HUES6 (cell line): Measurements from ENCODE around the gene NGF.

Experiments used
- H3K27ac ChIP-seq: 2 replicates; pipeline ENCODE4 v1.7.0; 2013; ENCODE audit warnings: low read depth, mild to moderate bottlenecking, low read length, inconsistent platforms
- H3K27me3 ChIP-seq: 2 replicates; pipeline ENCODE4 v1.6.1; 2013; ENCODE audit warnings: low read length; ENCODE audit not compliant: control insufficient read depth, insufficient read depth
- H3K36me3 ChIP-seq: 2 replicates; pipeline ENCODE4 v1.6.1; 2013; ENCODE audit warnings: low read length; ENCODE audit not compliant: control insufficient read depth, insufficient read depth
- H3K4me1 ChIP-seq: 2 replicates; pipeline ENCODE4 v1.6.1; 2013; ENCODE audit warnings: low read length; ENCODE audit not compliant: control insufficient read depth, insufficient read depth
- H3K4me3 ChIP-seq: 2 replicates; pipeline ENCODE4 v1.5.1; 2013; ENCODE audit warnings: low read depth, low read length
- H3K9ac ChIP-seq: one replicate; pipeline ENCODE4 v1.6.1; 2013; ENCODE audit warnings: mild to moderate bottlenecking, low read length
- H3K9me3 ChIP-seq: 2 replicates; pipeline ENCODE4 v1.6.1; 2013; ENCODE audit warnings: low read depth, low read length; ENCODE audit not compliant: control insufficient read depth, insufficient read depth

Gene NGF

GRCh38 chr1:115332813-115333608 lies 5.0 kb downstream of the NGF start:
- Histone ChIP-seq H3K27ac (no peak overlapping the region), H3K4me1 (peaks cover 2% of the 10 kb centered on the region; the same call in 1 of the 2 replicates), H3K27me3 (peaks cover 40% of the 10 kb centered on the region), H3K4me3 (no peak overlapping the region), H3K9me3 (no peaks in the 10 kb centered on the region), H3K9ac (no peak overlapping the region), H3K36me3 (no peaks in the 10 kb centered on the region)

DNA sequence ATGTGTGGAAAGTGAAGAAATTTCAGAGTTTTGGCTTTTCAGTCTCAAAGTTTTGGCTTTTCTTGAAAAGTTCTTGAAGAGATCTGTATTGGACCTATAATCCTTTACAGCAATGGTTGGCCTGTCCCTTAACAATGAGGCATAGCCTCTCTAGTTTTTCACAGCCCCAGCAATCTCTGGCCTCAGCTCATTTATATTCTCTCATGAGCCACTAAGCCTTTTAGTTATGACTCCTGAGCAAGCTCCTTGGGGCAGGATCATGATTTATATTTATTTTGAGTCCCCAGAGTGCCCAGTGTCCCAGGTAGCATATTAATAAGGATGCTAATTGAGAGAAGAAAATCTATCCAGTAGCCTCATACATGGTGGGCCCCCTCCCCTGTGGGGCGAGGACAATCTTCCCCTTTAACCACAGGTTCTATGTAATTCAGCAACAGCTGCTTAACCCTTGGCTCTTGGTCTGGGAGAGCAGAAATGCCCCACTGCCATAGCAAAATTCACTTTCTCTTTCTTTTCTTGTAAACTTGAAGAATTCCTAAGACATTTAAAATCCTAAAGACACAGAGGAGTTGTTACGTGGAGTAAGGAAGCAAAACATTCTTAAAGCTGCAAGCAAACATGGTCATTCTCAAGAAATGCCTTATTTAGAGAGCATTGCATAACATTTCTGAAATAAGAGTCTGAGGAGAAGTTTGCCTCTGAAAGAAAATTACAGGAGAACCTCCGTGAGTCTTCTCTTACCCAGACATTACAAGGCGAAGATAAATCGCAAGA lies 6.3 kb downstream of the NGF start:
- no peaks in the 10 kb centered on the region for H3K9me3 ChIP-seq
- no peak overlapping the region for H3K9ac ChIP-seq
- H3K4me1 ChIP-seq = peaks cover 5% of the 10 kb centered on the region; the same call in 1 of the 2 replicates
- peaks cover 28% of the 10 kb centered on the region for H3K27me3 ChIP-seq
- H3K36me3 ChIP-seq = no peaks in the 10 kb centered on the region
- no peak overlapping the region for H3K4me3 ChIP-seq
- no peak overlapping the region for H3K27ac ChIP-seq

- H3K4me1 ChIP-seq = peaks cover 5% of the 10 kb centered on the region; the same call in 1 of the 2 replicates
- peaks cover 16% of the 10 kb centered on the region for H3K27me3 ChIP-seq
- H3K36me3 ChIP-seq = no peaks in the 10 kb centered on the region
- H3K9me3 ChIP-seq = no peaks in the 10 kb centered on the region
- H3K4me3 ChIP-seq = no peak overlapping the region
- H3K9ac ChIP-seq = no peak overlapping the region
- no peak overlapping the region for H3K27ac ChIP-seq
Observed at GRCh38 chr1:115330480-115331013, 7.5 kb downstream of the NGF start.

GRCh38 chr1:115329965-115330364 lies 8.1 kb downstream of the NGF start:
- H3K4me3 ChIP-seq = no peak overlapping the region
- H3K9me3 ChIP-seq = no peaks in the 10 kb centered on the region
- H3K27me3 ChIP-seq = peaks cover 10% of the 10 kb centered on the region; the same call in 1 of the 2 replicates
- H3K36me3 ChIP-seq = no peaks in the 10 kb centered on the region
- peaks cover 5% of the 10 kb centered on the region; the same call in 1 of the 2 replicates for H3K4me1 ChIP-seq
- H3K27ac ChIP-seq = no peak overlapping the region
- no peak overlapping the region for H3K9ac ChIP-seq

- H3K4me3 ChIP-seq = no peak overlapping the region
- H3K27ac ChIP-seq = no peak overlapping the region
- no peaks in the 10 kb centered on the region for H3K36me3 ChIP-seq
- H3K4me1 ChIP-seq = peaks cover 5% of the 10 kb centered on the region; the same call in 1 of the 2 replicates
- H3K27me3 ChIP-seq = no peaks in the 10 kb centered on the region
- no peaks in the 10 kb centered on the region for H3K9me3 ChIP-seq
- H3K9ac ChIP-seq = no peak overlapping the region
Observed at GRCh38 chr1:115327270-115327669, 10.8 kb downstream of the NGF start.

DNA sequence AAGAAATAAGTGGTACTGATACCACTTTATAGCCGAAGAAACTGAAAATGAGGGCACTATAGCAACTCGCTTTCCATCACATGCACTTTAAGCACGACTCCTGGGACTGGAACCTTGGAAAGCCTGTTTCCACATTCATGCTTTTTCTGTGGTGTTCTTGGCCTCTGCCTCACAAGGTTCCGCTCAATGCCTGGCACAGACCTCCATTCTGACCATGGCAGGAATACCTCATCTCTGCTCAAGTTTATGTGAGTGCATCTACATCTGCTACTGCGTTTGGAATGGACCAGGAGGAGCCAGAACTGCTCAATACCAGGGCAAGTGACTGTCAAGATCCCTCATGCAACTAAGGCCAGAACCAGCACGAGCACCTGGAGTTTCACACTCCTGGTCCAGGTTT lies 11.6 kb downstream of the NGF start:
- H3K4me3 ChIP-seq = no peak overlapping the region
- H3K27ac ChIP-seq = no peak overlapping the region
- no peak overlapping the region for H3K9ac ChIP-seq
- peaks cover 5% of the 10 kb centered on the region; the same call in 1 of the 2 replicates for H3K4me1 ChIP-seq
- no peaks in the 10 kb centered on the region for H3K27me3 ChIP-seq
- no peaks in the 10 kb centered on the region for H3K9me3 ChIP-seq
- no peaks in the 10 kb centered on the region for H3K36me3 ChIP-seq

DNA sequence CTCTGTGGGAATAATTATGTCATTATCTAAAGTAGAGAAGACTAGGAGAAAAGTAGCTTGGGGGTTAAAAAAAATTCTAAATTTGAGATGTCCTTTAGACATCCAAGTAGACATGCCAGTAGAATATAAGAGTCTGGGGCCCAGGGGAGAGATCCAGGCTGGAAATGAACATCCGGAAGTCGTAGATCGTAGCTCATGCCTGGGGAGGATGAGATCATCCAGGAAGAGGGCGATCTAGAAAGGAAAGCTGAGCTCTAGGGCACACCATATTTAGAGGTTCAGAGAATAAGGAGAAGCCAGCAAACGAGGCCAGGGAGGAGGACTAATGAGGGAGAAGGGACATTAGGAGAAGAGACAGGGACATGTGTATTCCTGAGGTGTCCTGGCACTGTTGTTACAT lies 12.2 kb downstream of the NGF start:
- Histone ChIP-seq H3K4me1 (peaks cover 5% of the 10 kb centered on the region; the same call in 1 of the 2 replicates), H3K36me3 (no peaks in the 10 kb centered on the region), H3K4me3 (no peak overlapping the region), H3K27ac (no peak overlapping the region), H3K9ac (no peak overlapping the region), H3K9me3 (no peaks in the 10 kb centered on the region), H3K27me3 (no peaks in the 10 kb centered on the region)

DNA sequence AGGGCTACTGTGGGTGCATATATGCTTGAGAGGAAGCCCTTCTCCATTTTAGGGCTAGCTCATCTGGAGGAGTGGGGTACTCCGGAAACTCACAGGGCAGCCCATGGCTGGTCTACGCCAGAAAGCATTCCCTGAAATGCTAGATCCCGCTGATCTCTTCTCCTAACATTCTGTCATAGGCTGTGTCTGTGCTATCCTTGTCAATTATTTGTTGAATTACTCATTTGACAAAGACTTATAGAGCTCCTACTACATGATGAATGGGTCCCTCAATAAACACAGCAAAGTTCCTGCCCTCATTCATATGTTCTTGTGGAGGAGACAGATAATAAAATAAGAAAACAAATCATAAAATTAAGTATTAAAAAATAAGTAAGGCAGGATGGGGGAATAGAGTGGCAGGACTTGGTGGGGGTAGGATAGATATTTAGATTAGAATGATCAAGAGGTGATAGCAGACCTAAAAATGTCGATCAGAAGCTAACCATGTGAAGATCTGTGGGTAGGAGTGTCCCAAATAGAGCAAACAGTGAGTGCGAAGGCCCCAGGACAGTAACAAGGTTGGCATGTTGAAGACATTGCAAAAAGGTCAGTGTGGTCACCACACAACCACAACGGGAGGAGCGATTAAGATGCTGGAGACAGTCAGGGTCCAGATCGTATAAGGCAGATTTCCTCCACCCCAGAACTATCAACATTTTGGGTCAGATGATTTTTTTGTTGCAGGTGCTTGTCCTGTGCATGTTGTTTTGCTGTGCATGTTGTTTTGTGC lies 13.2 kb downstream of the NGF start:
- Histone ChIP-seq H3K9me3 (no peaks in the 10 kb centered on the region), H3K4me1 (peaks cover 5% of the 10 kb centered on the region; the same call in 1 of the 2 replicates), H3K27me3 (no peaks in the 10 kb centered on the region), H3K27ac (no peak overlapping the region), H3K9ac (no peak overlapping the region), H3K4me3 (no peak overlapping the region), H3K36me3 (no peaks in the 10 kb centered on the region)

- Histone ChIP-seq H3K27ac (no peak overlapping the region), H3K4me3 (no peak overlapping the region), H3K27me3 (no peaks in the 10 kb centered on the region), H3K36me3 (no peaks in the 10 kb centered on the region), H3K4me1 (peaks cover 5% of the 10 kb centered on the region; the same call in 1 of the 2 replicates), H3K9me3 (no peaks in the 10 kb centered on the region), H3K9ac (no peak overlapping the region)
Observed at GRCh38 chr1:115323366-115324004, 14.6 kb downstream of the NGF start.

GRCh38 chr1:115322631-115323030 lies 15.4 kb downstream of the NGF start:
- H3K9me3 ChIP-seq = no peaks in the 10 kb centered on the region
- H3K36me3 ChIP-seq = no peaks in the 10 kb centered on the region
- H3K27ac ChIP-seq = no peak overlapping the region
- no peaks in the 10 kb centered on the region for H3K4me1 ChIP-seq
- no peak overlapping the region for H3K4me3 ChIP-seq
- no peaks in the 10 kb centered on the region for H3K27me3 ChIP-seq
- H3K9ac ChIP-seq = no peak overlapping the region
